Measurements from ENCODE around the gene WDR44.
"Not testable (repeated sequence)": the region's sequence is repeated elsewhere in the genome, so short reads cannot be mapped to it uniquely, and the experiment has no call there.

Gene WDR44, protein sequence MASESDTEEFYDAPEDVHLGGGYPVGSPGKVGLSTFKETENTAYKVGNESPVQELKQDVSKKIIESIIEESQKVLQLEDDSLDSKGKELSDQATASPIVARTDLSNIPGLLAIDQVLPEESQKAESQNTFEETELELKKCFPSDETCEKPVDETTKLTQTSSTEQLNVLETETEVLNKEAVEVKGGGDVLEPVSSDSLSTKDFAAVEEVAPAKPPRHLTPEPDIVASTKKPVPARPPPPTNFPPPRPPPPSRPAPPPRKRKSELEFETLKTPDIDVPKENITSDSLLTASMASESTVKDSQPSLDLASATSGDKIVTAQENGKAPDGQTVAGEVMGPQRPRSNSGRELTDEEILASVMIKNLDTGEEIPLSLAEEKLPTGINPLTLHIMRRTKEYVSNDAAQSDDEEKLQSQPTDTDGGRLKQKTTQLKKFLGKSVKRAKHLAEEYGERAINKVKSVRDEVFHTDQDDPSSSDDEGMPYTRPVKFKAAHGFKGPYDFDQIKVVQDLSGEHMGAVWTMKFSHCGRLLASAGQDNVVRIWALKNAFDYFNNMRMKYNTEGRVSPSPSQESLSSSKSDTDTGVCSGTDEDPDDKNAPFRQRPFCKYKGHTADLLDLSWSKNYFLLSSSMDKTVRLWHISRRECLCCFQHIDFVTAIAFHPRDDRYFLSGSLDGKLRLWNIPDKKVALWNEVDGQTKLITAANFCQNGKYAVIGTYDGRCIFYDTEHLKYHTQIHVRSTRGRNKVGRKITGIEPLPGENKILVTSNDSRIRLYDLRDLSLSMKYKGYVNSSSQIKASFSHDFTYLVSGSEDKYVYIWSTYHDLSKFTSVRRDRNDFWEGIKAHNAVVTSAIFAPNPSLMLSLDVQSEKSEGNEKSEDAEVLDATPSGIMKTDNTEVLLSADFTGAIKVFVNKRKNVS

GRCh38 chrX:118345464-118346257, at the start of gene WDR44:
WDR44 (plus strand) TSS chrX:118346106; CDS start chrX:118346504, 398 bp downstream.
- DNase-seq (ENCODE audit: low read depth in 1 of 2, low spot score in 1 of 2) = peak; percentile 81 to 84

GRCh38 chrX:118305827-118306226, 40.1 kb upstream of the WDR44 start:
- not testable (repeated sequence) for DNase-seq (ENCODE audit: low read depth in 1 of 2, low spot score in 1 of 2)

DNA sequence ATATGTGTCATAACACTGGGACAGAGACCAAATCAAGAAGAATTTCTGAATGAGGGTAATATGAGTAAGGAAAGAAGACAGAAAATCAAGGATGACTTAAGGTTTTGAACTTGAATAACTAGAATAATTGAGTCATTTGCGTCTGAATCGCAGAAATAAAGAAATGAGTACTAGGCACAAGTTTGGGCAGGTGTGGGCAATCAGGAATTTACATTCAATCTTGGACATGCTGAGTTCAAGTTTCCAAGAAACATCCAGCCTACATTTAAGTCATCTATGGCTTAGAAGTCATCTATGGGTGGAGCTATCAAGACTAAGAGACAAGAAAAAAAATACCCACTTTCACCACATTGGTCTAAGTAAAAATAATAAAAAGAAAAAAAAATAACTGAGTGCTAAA, 30.4 kb upstream of the WDR44 start:
- DNase-seq (ENCODE audit: low read depth in 1 of 2, low spot score in 1 of 2) = no peak

- DNase-seq (ENCODE audit: low read depth in 1 of 2, low spot score in 1 of 2) = no peak
These were observed 21.3 kb upstream of the WDR44 start for GRCh38 chrX:118324588-118324987.

DNA sequence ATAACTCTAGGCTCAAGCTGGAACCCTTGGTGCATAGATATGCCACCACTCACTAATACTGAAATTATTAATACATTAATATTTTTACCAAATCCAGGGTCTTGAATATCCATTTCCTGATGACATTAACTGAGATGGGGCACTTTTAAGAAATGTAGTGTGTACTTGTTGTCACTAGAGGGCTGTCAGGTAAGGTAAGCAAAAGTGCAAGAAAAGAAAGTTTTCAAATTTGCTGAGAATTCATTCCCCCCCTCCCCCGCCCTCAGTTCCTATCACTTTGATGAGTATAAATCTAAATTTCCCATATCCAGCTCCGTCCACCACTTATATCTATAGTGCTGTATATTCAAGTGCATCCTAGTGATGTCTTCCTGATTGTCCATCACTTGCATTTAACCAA, 20.5 kb upstream of the WDR44 start:
- no peak for DNase-seq (ENCODE audit: low read depth in 1 of 2, low spot score in 1 of 2)

GRCh38 chrX:118329175-118329574, 16.7 kb upstream of the WDR44 start:
- no peak for DNase-seq (ENCODE audit: low read depth in 1 of 2, low spot score in 1 of 2)

GRCh38 chrX:118337687-118338086, 8.2 kb upstream of the WDR44 start:
- no peak for DNase-seq (ENCODE audit: low read depth in 1 of 2, low spot score in 1 of 2)

- no peak for DNase-seq (ENCODE audit: low read depth in 1 of 2, low spot score in 1 of 2)
These were observed 7.0 kb upstream of the WDR44 start for GRCh38 chrX:118338930-118339329.

- DNase-seq (ENCODE audit: low read depth in 1 of 2, low spot score in 1 of 2) = no peak
These were observed 852 bp upstream of the WDR44 start for GRCh38 chrX:118345045-118345463.

- DNase-seq (ENCODE audit: low read depth in 1 of 2, low spot score in 1 of 2) = peak; percentile 13 to 32
These were observed 570 bp downstream of the WDR44 start for GRCh38 chrX:118346258-118347094.

DNA sequence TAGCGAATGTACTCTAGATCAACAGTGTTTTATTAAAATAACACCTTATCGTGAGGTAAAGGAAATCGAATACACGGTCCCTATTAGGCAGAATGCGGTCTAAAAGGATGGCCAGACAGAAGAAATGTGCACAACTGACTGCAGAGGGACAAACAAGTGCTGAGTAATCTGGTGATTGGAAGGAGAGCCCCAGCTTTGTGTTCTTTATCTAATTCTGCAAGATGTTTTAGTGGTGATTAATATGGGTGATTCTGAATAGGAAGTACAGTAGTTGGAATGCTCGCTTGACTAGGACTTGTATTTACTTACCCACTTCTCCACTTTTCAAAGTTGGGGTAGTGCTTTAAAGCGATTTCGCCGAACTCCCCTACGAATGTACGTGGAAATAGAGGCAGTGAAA, 1.2 kb downstream of the WDR44 start:
- DNase-seq (ENCODE audit: low read depth in 1 of 2, low spot score in 1 of 2) = no peak

GRCh38 chrX:118347736-118348135, 1.8 kb downstream of the WDR44 start:
- DNase-seq (ENCODE audit: low read depth in 1 of 2, low spot score in 1 of 2) = no peak

GRCh38 chrX:118348186-118348810, 2.4 kb downstream of the WDR44 start:
- no peak for DNase-seq (ENCODE audit: low read depth in 1 of 2, low spot score in 1 of 2)

DNA sequence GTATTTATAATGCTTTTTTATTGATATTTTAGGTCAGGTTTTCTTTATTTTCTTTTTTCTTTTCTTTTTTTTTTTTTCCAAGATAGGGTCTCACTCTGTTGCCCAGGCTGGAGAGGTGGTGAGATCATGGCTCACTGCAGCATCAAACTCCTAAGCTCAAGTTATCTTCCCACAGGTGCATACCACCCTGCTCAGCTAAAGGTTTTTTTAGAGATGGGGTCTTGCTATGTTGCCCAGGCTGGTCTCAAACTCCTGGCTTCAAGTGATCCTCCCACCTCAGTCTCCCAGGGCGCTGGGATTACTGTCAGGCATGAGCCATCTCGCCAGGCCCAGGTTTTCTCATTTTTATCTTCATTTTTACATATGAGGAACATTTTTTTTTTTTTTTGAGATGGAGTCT, 3.3 kb downstream of the WDR44 start:
- DNase-seq (ENCODE audit: low read depth in 1 of 2, low spot score in 1 of 2) = no peak

GRCh38 chrX:118350221-118350620, 4.3 kb downstream of the WDR44 start:
- DNase-seq (ENCODE audit: low read depth in 1 of 2, low spot score in 1 of 2) = no peak

- no peak for DNase-seq (ENCODE audit: low read depth in 1 of 2, low spot score in 1 of 2)
These were observed 4.8 kb downstream of the WDR44 start for GRCh38 chrX:118350706-118351105.

- DNase-seq (ENCODE audit: low read depth in 1 of 2, low spot score in 1 of 2) = no peak
These were observed 6.7 kb downstream of the WDR44 start for GRCh38 chrX:118352566-118352965.

GRCh38 chrX:118353081-118353850, 7.4 kb downstream of the WDR44 start:
- no peak for DNase-seq (ENCODE audit: low read depth in 1 of 2, low spot score in 1 of 2)
